HepG2 (cell line): ENCODE results near the gene PPIG. TPM values are rescaled to one million over a fixed set of nuclear protein-coding genes. Genes with fewer than 3 reads are reported as not detected.

ENCODE experiments used
- ATAC-seq: fragments of 200-7000 bp; cut with Tn5 transposase; 3 replicates; pipeline ENCODE4 v1.9.1; 2020; ENCODE audit warnings: mild to moderate bottlenecking, moderate library complexity
- Bru-seq: library from RNA; stranded (reverse); fragments of 400-500 nt; gene quantifications from one replicate; lab custom pipeline; 2021; lab: Mats Ljungman, UMichigan
- BruChase-seq, 2 experiments: library from RNA; stranded (reverse); fragments of 400-500 nt; gene quantifications; one replicate each; lab custom pipeline; 2021; lab: Mats Ljungman, UMichigan
- BruUV-seq: library from RNA; stranded (reverse); fragments of 400-500 nt; replicated peaks from 2 replicates; lab custom pipeline; 2021; lab: Mats Ljungman, UMichigan
- CTCF ChIA-PET: fragments of 300-600 bp; formaldehyde crosslinking; extraction: SDS; loops from one replicate; lab custom pipeline; 2021; ENCODE audit warnings: low total read pairs, inconsistent platforms, low intra/inter-chr PET ratio; lab: Yijun Ruan, JAX
- POLR2A ChIA-PET: fragments of 350-600 bp; sonication (Branson Sonifier 250); formaldehyde crosslinking; loops from one replicate; lab custom pipeline; 2020; ENCODE audit warnings: antibody characterized with exemption, inconsistent platforms; lab: Yijun Ruan, JAX
- DNase-seq: peaks from one replicate; pipeline ENCODE4 v3.0.0-alpha.2; 2015; ENCODE audit warnings: low spot score
- FAIRE-seq: peaks from 3 replicates; lab custom pipeline; 2011; peaks lifted over from hg19 to GRCh38; lab: Jason Lieb, UNC
- H2AFZ ChIP-seq: one replicate; pipeline ENCODE4 v1.6.1; 2011; ENCODE audit warnings: low read length, inconsistent platforms
- H3K27ac ChIP-seq: fragments of 300-600 bp; 3 replicates; pipeline ENCODE4 v1.8.0; 2011; ENCODE audit warnings: mixed run types, mild to moderate bottlenecking, mixed read lengths, low read length, inconsistent platforms; ENCODE audit not compliant: insufficient read depth; ENCODE audit errors: extremely low read length
- H3K27me3 ChIP-seq, 2 experiments: fragments of 200-600 bp in 1 of 2; 2 replicates in 1 of 2; 3 replicates in 1 of 2; pipeline versions ENCODE4 v1.6.0 to v1.8.0; 2011; ENCODE audit warnings: low read length in 2 of 2, mild to moderate bottlenecking in 2 of 2, moderate library complexity in 2 of 2, inconsistent platforms in 1 of 2; ENCODE audit not compliant: insufficient read depth in 2 of 2, control insufficient read depth in 1 of 2
- H3K36me3 ChIP-seq, 2 experiments: fragments of 200-600 bp in 1 of 2; replicated peaks in 1 of 2; 2 replicates in 1 of 2; 3 replicates in 1 of 2; pipeline versions ENCODE4 v1.5.1 to v1.8.0; 2011; ENCODE audit warnings: low read length in 2 of 2, inconsistent platforms in 1 of 2; ENCODE audit not compliant: insufficient read depth in 2 of 2, control insufficient read depth in 1 of 2
- H3K4me1 ChIP-seq: 2 replicates; pipeline ENCODE4 v1.5.1; 2012; ENCODE audit warnings: low read length, inconsistent platforms; ENCODE audit not compliant: insufficient read depth
- H3K4me2 ChIP-seq: 2 replicates; pipeline ENCODE4 v1.6.0; 2011; ENCODE audit warnings: low read depth, low read length, inconsistent platforms
- H3K4me3 ChIP-seq, 3 experiments: fragments of 200-600 bp in 1 of 3; sonication (generic), shearing (Covaris generic) in 1 of 3; replicated peaks in 1 of 3; 2 replicates each; pipeline ENCODE4 v1.5.1; 2011 to 2016; ENCODE audit warnings: low read length in 3 of 3, inconsistent platforms in 2 of 3, low read depth in 2 of 3, mild to moderate bottlenecking in 2 of 3, control low read depth in 1 of 3, mixed read lengths in 1 of 3; ENCODE audit not compliant: insufficient read depth in 1 of 3
- H3K79me2 ChIP-seq: one replicate; pipeline ENCODE4 v1.6.1; 2011; ENCODE audit warnings: low read length, inconsistent platforms; ENCODE audit not compliant: insufficient read depth
- H3K9ac ChIP-seq: 2 replicates; pipeline ENCODE4 v1.6.0; 2011; ENCODE audit warnings: mild to moderate bottlenecking, low read depth, low read length, inconsistent platforms; ENCODE audit not compliant: insufficient read depth
- H3K9me3 ChIP-seq: 2 replicates; pipeline ENCODE4 v1.5.1; 2012; ENCODE audit warnings: mild to moderate bottlenecking, low read length
- H4K20me1 ChIP-seq: 2 replicates; pipeline ENCODE4 v1.6.0; 2011; ENCODE audit warnings: inconsistent platforms, mild to moderate bottlenecking, low read length, moderate library complexity; ENCODE audit not compliant: insufficient read depth
- FOXO1 ChIP-seq: sonication (generic); formaldehyde crosslinking; IDR thresholded peaks from 2 replicates; pipeline ENCODE4 v1.4.0; 2020; ENCODE audit warnings: missing genetic modification reagents
- MEIS1 ChIP-seq: sonication (generic); formaldehyde crosslinking; IDR thresholded peaks from 2 replicates; pipeline ENCODE4 v1.9.0; 2021; ENCODE audit warnings: mild to moderate bottlenecking, missing genetic modification reagents, moderate library complexity, borderline replicate concordance
- NFIC ChIP-seq: IDR thresholded peaks from 2 replicates; pipeline ENCODE4 v1.6.1; 2012; ENCODE audit warnings: mild to moderate bottlenecking, low read length, inconsistent platforms
- RCOR2 ChIP-seq: IDR thresholded peaks from 2 replicates; pipeline ENCODE4 v1.6.1; 2016; ENCODE audit warnings: missing biosample characterization, missing genetic modification reagents
- SP5 ChIP-seq: IDR thresholded peaks from 2 replicates; pipeline ENCODE4 v1.6.1; 2016; ENCODE audit warnings: low read depth, borderline replicate concordance
- ZMAT3 ChIP-seq: sonication (generic); formaldehyde crosslinking; conservative IDR thresholded peaks from 2 replicates; pipeline ENCODE4 v1.7.0; 2021; ENCODE audit warnings: missing genetic modification reagents
- ZMYM3 ChIP-seq: sonication (generic); formaldehyde crosslinking; IDR thresholded peaks from 2 replicates; pipeline ENCODE4 v1.5.1; 2020; ENCODE audit warnings: mild to moderate bottlenecking, missing genetic modification reagents
- ZNF234 ChIP-seq: sonication (generic); formaldehyde crosslinking; conservative IDR thresholded peaks from 2 replicates; pipeline ENCODE4 v1.5.1; 2020; ENCODE audit warnings: mild to moderate bottlenecking, missing genetic modification reagents
- ZNF34 ChIP-seq: sonication (generic); formaldehyde crosslinking; IDR thresholded peaks from 2 replicates; pipeline ENCODE4 v1.4.0; 2020; ENCODE audit warnings: mild to moderate bottlenecking, missing genetic modification reagents, borderline replicate concordance
- ZNF558 ChIP-seq: sonication (generic); formaldehyde crosslinking; IDR thresholded peaks from 2 replicates; pipeline ENCODE4 v1.9.0; 2022; ENCODE audit warnings: mild to moderate bottlenecking, missing genetic modification reagents, borderline replicate concordance
- ZNF607 ChIP-seq: sonication (generic); formaldehyde crosslinking; IDR thresholded peaks from 2 replicates; pipeline ENCODE4 v1.5.1; 2020; ENCODE audit warnings: missing genetic modification reagents, mild to moderate bottlenecking, borderline replicate concordance
- WGBS: methylation state at CpG from one replicate; pipeline ENCODE4 v1.1.6; 2017; ENCODE audit warnings: low lambda C conversion rate; 5-methylcytosine and 5-hydroxymethylcytosine counted together
- in situ Hi-C: cut with HindIII; loops from 2 replicates; pipeline ENCODE4 v1.10.0; 2017; ENCODE audit warnings: low pct_unique_long_range_greater_than_20kb; ENCODE audit not compliant: extremely low pct_ligation_motif_present
- intact Hi-C: fragments of 100-400 bp; cut with micrococcal nuclease; formaldehyde crosslinking; loops from one replicate; pipeline ENCODE4 v1.10.0; 2022; ENCODE audit not compliant: unreplicated experiment
- long read RNA-seq, 2 experiments: library from RNA in 1 of 2; library from polyadenylated mRNA in 1 of 2; stranded (forward) in 1 of 2; unstranded in 1 of 2; transcript quantifications; one replicate each; pipeline ENCODE4 v2.0.0, GENCODE V29; 2019 to 2022
- polyA minus RNA-seq, 3 experiments: library from RNA; depleted of rRNA, polyadenylated mRNA; stranded (reverse); fragments of >200 nt; gene quantifications; 2 replicates each; pipeline ENCODE4 v1.2.3, GENCODE V29; 2011; ENCODE audit warnings: low replicate concordance in 1 of 3
- polyA plus RNA-seq, 8 experiments: library from polyadenylated mRNA; depleted of rRNA in 3 of 8; stranded (reverse) in 7 of 8; unstranded in 1 of 8; fragments of >200 nt; fragmentation: Illumina TruSeq in 4 of 8; extraction: Trizol in 4 of 8; gene quantifications; 2 replicates each; pipeline versions ENCODE4 v1.2.1 to v1.2.3, GENCODE V29; 2011 to 2016; ENCODE audit warnings: low read depth in 4 of 8, missing spikeins in 1 of 8, mixed read lengths in 1 of 8; ENCODE audit not compliant: insufficient read depth in 1 of 8
- total RNA-seq, 5 experiments: library from RNA; depleted of rRNA; stranded (reverse); fragments of >200 nt; fragmentation: Illumina TruSeq; extraction: Trizol; gene quantifications; 2 replicates each; pipeline ENCODE4 v1.2.3, GENCODE V29; 2016; ENCODE audit warnings: low read depth in 1 of 5
- TF ChIP-seq, protein P1 (sequence below), 2 experiments: sonication (generic) in 1 of 2; formaldehyde crosslinking in 1 of 2; IDR thresholded peaks; 2 replicates each; pipeline versions ENCODE4 v1.4.0 to v1.6.1; 2016 to 2020; ENCODE audit warnings: borderline replicate concordance in 1 of 2, low read depth in 1 of 2, mild to moderate bottlenecking in 1 of 2, missing genetic modification reagents in 1 of 2

Gene PPIG
- total RNA-seq (2016; rRNA removed; fragmentation: Illumina TruSeq; extraction: Trizol) (81.0 and 133 TPM in 2 replicates), polyA plus RNA-seq (2011; rRNA removed) (22.2 and 31.3 TPM in 2 replicates), polyA minus RNA-seq (2011; rRNA and poly(A)+ RNA removed; ENCODE audit: low replicate concordance) (4.2 and 10.6 TPM in 2 replicates), Bru-seq, nascent RNA (percentile 95 among the genes with signal in this experiment), BruChase-seq, experiment 1, labeled RNA remaining after a 6-hour chase (percentile 93 among the genes with signal in this experiment), BruChase-seq, experiment 2, labeled RNA remaining after a 2-hour chase (percentile 95 among the genes with signal in this experiment)
- total RNA-seq (2016; cell fraction: cytosol; rRNA removed; fragmentation: Illumina TruSeq; extraction: Trizol; ENCODE audit: low read depth): 43.8 and 52.0 TPM in 2 replicates
- 82.9 and 127 TPM in 2 replicates for total RNA-seq (2016; cell fraction: insoluble cytoplasmic fraction; rRNA removed; fragmentation: Illumina TruSeq; extraction: Trizol)
- total RNA-seq (2016; cell fraction: membrane; rRNA removed; fragmentation: Illumina TruSeq; extraction: Trizol): 24.4 and 29.2 TPM in 2 replicates
- 72.4 and 83.1 TPM in 2 replicates for total RNA-seq (2016; cell fraction: nucleus; rRNA removed; fragmentation: Illumina TruSeq; extraction: Trizol)
- polyA plus RNA-seq (2011; cell fraction: cytosol; rRNA removed): 8.5 and 17.7 TPM in 2 replicates
- polyA plus RNA-seq (2011; cell fraction: nucleus; rRNA removed): 13.5 and 16.6 TPM in 2 replicates
- 32.8 and 61.8 TPM in 2 replicates for polyA plus RNA-seq (2012)
- polyA plus RNA-seq (2016; cell fraction: cytosol; fragmentation: Illumina TruSeq; extraction: Trizol; ENCODE audit: low read depth): 2.2 and 3.7 TPM in 2 replicates
- 126 and 138 TPM in 2 replicates for polyA plus RNA-seq (2016; cell fraction: insoluble cytoplasmic fraction; fragmentation: Illumina TruSeq; extraction: Trizol; ENCODE audit: low read depth)
- 5.0 and 7.1 TPM in 2 replicates for polyA plus RNA-seq (2016; cell fraction: membrane; fragmentation: Illumina TruSeq; extraction: Trizol; ENCODE audit: low read depth)
- polyA plus RNA-seq (2016; cell fraction: nucleus; fragmentation: Illumina TruSeq; extraction: Trizol; ENCODE audit: insufficient read depth, low read depth): 86.8 and 89.0 TPM in 2 replicates
- 14.6 and 17.6 TPM in 2 replicates for polyA minus RNA-seq (2011; cell fraction: cytosol; rRNA and poly(A)+ RNA removed)
- polyA minus RNA-seq (2011; cell fraction: nucleus; rRNA and poly(A)+ RNA removed): 76.1 and 82.5 TPM in 2 replicates
- long read RNA-seq, experiment 1, full-length matches to known transcripts: 26 of 94 reads
- long read RNA-seq, experiment 1, partial matches to known transcripts: 53 of 94 reads
- long read RNA-seq, experiment 1, other reads (novel, unspliced or antisense): 15 of 94 reads
- long read RNA-seq, experiment 2, full-length matches to known transcripts: 1 of 38 reads
- long read RNA-seq, experiment 2, partial matches to known transcripts: 3 of 38 reads
- long read RNA-seq, experiment 2, other reads (novel, unspliced or antisense): 34 of 38 reads

DNA sequence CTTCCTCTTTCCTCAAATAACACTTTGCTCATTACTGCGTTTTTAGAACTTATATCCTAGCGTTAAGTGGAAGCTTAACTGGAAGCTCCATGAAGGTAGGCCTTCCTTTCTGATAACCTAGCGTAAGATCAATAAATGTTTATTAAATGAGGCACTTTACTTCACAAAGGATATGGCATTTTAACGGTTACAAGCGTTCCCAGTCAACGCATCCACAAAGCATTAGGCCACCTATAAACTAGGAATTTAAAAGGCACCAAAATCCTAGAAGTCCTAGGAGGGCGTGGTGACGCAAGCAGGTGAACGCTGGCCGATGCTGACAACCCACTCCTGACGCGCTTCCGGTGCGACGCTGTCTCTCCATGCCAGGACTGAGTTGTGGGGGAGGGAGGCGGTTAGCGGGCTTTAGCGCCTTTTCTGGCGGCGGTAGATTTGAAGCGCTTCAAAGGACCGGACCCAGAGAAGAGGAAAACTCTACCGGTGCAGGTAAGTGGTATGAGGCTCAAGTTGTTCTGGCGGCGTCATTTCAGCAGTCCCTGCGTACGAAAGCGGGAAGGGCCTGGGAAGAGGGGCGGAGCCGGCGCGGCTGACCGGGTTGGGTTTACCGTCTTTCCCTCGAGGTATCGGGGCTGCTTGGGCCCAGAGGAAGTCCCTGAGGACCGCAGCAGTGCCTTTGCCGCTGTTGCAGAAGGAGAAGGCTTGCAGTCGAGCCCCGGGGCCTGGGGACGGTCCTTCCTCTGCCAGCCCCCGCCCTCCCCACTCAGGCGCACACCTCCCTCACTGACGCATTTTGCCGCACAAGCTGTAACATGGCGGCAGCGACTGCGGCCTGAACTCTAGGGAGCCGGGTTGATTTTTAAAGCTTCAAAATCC is at the start of gene PPIG:
Gene PPIG, plus strand, starts transcription at position 347 of the 873 bp plus-strand sequence. CDS start 19,691 bp downstream, outside the sequence.
- Histone ChIP-seq H4K20me1 (peaks cover 28% of the 10 kb centered on the region), H3K79me2 (peaks cover 50% of the 10 kb centered on the region), H3K36me3 (no peaks in the 10 kb centered on the region), H2AFZ (peak within 1 kb of the TSS; percentile 98), H3K4me2 (peak within 1 kb of the TSS; percentile 75), H3K9ac (peak within 1 kb of the TSS; percentile 98), H3K4me3 (peak within 1 kb of the TSS; percentile 80 to 99 (median 96)), H3K4me1 (peaks cover 35% of the 10 kb centered on the region), H3K27me3 (peaks cover 0 to 7% of the 10 kb centered on the region in 2 experiments; a peak in 2 of 5 replicates), H3K9me3 (no peaks in the 10 kb centered on the region), H3K27ac (peak within 1 kb of the TSS; percentile 96)
- CTCF ChIA-PET: no interaction called here
- 4% methylated on average over 36 of the region's 49 CpGs for WGBS
- TSS peak; percentile 89 for BruUV-seq
- in situ Hi-C loops: no loop called here
- POLR2A ChIA-PET: interaction anchor here (0.9 to 2.4 kb wide), 5 partner anchors 11 to 110 kb away, joined by 3 to 21 read pairs (median 7); partner anchors contain the start of genes BBS5, CFAP210, FASTKD1 and PHOSPHO2
- FAIRE-seq: peak; percentile 83
- DNase-seq: peak; percentile 91
- intact Hi-C loops: loop anchor here (1.0 kb wide), 1 partner anchor 11 kb away; the partner anchor contains the start of gene FASTKD1
- peak; percentile 91 for ATAC-seq
- TF ChIP-seq ZMAT3 (CRISPR knock-in tag) (peak; percentile 93; the same call in 1 of the 2 replicates), RCOR2 (CRISPR knock-in tag) (peak; percentile 71; the same call in 1 of the 2 replicates), NFIC (peak; percentile 78), FOXO1 (CRISPR knock-in tag) (peak; percentile 52; the same call in 1 of the 2 replicates), ZMYM3 (CRISPR knock-in tag) (peak; percentile 54; the same call in 1 of the 2 replicates), ZNF607 (peak; percentile 75; the same call in 1 of the 2 replicates), ZNF234 (CRISPR knock-in tag) (no peak; the same call in 1 of the 2 replicates), SP5 (peak; percentile 61; the same call in 1 of the 2 replicates), ZNF34 (peak; percentile 98), ZNF558 (CRISPR knock-in tag) (peak; percentile 88), MEIS1 (peak; percentile 87; the same call in 1 of the 2 replicates)
- TF ChIP-seq, protein P1, sequence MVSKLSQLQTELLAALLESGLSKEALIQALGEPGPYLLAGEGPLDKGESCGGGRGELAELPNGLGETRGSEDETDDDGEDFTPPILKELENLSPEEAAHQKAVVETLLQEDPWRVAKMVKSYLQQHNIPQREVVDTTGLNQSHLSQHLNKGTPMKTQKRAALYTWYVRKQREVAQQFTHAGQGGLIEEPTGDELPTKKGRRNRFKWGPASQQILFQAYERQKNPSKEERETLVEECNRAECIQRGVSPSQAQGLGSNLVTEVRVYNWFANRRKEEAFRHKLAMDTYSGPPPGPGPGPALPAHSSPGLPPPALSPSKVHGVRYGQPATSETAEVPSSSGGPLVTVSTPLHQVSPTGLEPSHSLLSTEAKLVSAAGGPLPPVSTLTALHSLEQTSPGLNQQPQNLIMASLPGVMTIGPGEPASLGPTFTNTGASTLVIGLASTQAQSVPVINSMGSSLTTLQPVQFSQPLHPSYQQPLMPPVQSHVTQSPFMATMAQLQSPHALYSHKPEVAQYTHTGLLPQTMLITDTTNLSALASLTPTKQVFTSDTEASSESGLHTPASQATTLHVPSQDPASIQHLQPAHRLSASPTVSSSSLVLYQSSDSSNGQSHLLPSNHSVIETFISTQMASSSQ (IDR thresholded peaks at IDR 0.05; ENCODE audit: low read depth): 0 out of 2 replicates have a peak, but pooled peaks have one; percentile 28
- TF ChIP-seq, protein P1 (CRISPR knock-in tag; IDR thresholded peaks at IDR 0.05; ENCODE audit: borderline replicate concordance): peak; percentile 82; the same call in 1 of the 2 replicates
